Uterus (tissue), 2 donors: ENCODE data around the gene SHB.

Source experiments
- POLR2A ChIP-seq, 2 donors: fragments of 450-650 bp; IDR thresholded peaks; one replicate each; pipeline ENCODE4 v1.6.1; 2016; ENCODE audit warnings: antibody characterized with exemption in 2 of 2, mild to moderate bottlenecking in 1 of 2, moderate library complexity in 1 of 2
- TF ChIP-seq, protein P1 (sequence below), 4 experiments: fragments of 200-600 bp in 2 of 4; fragments of 450-650 bp in 2 of 4; sonication (generic) in 2 of 4; IDR thresholded peaks; one replicate each; pipeline ENCODE4 v1.5.1; 2016 to 2019; ENCODE audit warnings: antibody characterized with exemption in 4 of 4, mild to moderate bottlenecking in 2 of 4, moderate library complexity in 1 of 4

GRCh38 chr9:37889536-37889935 is 179.5 kb downstream of the SHB start:
- TF ChIP-seq POLR2A (IDR thresholded peaks at IDR 0.05), result no peak
- TF ChIP-seq, protein P1, sequence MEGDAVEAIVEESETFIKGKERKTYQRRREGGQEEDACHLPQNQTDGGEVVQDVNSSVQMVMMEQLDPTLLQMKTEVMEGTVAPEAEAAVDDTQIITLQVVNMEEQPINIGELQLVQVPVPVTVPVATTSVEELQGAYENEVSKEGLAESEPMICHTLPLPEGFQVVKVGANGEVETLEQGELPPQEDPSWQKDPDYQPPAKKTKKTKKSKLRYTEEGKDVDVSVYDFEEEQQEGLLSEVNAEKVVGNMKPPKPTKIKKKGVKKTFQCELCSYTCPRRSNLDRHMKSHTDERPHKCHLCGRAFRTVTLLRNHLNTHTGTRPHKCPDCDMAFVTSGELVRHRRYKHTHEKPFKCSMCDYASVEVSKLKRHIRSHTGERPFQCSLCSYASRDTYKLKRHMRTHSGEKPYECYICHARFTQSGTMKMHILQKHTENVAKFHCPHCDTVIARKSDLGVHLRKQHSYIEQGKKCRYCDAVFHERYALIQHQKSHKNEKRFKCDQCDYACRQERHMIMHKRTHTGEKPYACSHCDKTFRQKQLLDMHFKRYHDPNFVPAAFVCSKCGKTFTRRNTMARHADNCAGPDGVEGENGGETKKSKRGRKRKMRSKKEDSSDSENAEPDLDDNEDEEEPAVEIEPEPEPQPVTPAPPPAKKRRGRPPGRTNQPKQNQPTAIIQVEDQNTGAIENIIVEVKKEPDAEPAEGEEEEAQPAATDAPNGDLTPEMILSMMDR (IDR thresholded peaks at IDR 0.05), result no peak
